ENCODE measurements around the gene TRIM46.

DNA sequence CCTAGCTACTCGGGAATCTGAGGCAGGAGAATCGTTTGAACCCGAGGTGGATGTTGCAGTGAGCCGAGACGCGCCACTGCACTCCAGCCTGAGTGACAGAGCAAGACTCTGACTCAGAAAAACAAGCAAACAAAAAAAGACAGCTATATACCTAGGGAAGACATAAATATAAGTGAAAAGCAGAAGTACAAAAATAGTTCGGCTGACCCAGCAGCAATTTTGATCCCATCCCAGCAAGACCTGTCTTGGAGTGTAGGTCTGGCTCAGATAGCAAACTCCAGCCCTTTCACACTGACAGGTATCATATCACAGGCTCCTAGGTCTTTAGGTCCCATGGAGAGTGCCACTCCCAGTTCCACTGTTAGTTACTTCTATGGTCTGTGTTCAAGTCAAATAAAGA lies 49.4 kb downstream of the TRIM46 start:
- TF ChIP-seq CTCF (IDR thresholded peaks at IDR 0.05) (no peak), POLR2A (IDR thresholded peaks at IDR 0.05) (no peak)

Measured in prostate gland (tissue), 2 donors.